GM21576 (cell line): ENCODE data around the gene DHX30.
A peak's percentile ranks its signal among the peaks of the same experiment; 100 is the strongest.
"Not testable (repeated sequence)": the region's sequence is repeated elsewhere in the genome, so short reads cannot be mapped to it uniquely, and the experiment has no call there.

Experiments used
- ATAC-seq: cut with Tn5 transposase; IDR thresholded peaks from one replicate; pipeline ENCODE4 v1.9.1; 2021; ENCODE audit warnings: mild to moderate bottlenecking, moderate library complexity; ENCODE audit not compliant: unreplicated experiment

DHX30 gene

DNA sequence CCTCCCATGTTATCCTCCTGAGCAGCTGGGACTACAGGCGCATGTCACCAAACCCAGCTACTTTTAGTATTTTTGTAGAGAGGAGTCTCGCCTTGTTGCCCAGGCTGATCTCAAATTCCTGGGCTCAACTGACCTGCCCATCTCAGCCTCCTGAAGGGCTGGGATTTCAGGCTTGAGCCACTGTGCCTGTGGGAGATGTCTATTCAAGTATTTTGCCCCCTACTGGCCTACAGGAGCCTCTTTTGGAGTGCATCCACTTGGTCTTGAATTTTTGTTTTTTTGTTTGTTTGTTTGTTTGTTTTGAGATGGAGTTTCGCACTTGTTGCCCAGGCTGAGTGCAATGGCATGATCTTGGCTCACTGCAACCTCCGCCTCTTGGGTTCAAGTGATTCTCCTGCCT is 3.2 kb upstream of the DHX30 start:
- no peak for ATAC-seq

DNA sequence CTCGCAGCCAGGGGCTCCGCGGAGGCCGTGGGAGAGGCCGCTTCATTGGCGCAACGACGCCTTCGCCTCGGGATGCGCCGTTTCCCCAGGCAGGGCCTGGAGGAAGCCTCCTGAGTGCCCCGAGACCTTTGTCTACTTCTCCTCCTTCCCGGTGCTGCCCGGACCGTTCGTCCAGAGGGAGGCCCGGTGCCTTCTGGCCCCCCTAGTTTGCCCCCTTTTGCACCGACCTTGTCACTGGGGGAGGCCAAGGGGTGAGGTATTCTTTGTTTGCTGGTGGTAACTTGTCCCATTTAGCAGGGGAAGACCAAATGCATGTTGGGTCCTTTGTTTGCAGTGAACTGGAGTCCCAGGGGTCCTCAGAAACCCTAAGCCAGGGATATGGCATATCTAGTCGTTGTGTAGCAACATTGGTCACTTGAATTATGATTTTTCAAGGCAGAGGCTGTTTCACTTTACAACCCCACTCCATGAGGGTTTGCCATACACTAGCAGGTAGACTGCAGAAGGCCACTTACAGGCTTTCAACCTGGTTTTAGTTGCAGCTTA is 615 bp downstream of the DHX30 start:
- ATAC-seq: no peak

GRCh38 chr3:47804577-47804976 is 1.6 kb downstream of the DHX30 start:
- ATAC-seq: no peak

DNA sequence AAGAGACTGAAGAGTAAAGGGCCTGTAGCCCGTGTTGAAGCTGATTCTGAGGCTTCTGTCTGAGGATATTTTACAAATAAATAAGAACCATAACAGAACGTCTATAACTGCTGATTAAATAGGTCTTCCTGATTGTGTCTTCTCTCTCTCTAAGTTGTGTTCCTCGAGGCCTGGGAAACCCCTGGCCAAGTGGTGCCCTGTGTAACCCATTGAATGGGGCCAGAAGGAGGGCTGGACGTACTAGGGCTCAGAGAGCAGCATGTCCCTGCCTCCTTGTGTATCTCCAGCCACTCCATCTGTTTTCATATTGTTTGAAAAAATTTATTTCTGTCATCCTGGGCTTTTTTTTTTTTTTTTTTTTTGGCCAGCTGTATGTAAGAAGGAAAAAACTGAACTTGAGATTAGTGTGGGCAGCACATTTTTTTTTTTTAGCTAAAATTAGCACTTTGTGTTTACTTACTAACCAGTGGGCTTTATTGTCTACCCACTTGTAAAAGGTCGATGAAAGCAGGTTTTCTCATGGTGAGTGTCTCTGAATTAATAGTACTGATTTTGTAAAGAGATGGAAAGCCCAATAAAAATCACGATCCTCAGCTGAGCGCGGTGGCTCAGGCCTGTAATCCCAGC is 10.7 kb downstream of the DHX30 start:
- ATAC-seq: no peak

GRCh38 chr3:47817609-47818008 is 14.7 kb downstream of the DHX30 start:
- ATAC-seq: no peak

DNA sequence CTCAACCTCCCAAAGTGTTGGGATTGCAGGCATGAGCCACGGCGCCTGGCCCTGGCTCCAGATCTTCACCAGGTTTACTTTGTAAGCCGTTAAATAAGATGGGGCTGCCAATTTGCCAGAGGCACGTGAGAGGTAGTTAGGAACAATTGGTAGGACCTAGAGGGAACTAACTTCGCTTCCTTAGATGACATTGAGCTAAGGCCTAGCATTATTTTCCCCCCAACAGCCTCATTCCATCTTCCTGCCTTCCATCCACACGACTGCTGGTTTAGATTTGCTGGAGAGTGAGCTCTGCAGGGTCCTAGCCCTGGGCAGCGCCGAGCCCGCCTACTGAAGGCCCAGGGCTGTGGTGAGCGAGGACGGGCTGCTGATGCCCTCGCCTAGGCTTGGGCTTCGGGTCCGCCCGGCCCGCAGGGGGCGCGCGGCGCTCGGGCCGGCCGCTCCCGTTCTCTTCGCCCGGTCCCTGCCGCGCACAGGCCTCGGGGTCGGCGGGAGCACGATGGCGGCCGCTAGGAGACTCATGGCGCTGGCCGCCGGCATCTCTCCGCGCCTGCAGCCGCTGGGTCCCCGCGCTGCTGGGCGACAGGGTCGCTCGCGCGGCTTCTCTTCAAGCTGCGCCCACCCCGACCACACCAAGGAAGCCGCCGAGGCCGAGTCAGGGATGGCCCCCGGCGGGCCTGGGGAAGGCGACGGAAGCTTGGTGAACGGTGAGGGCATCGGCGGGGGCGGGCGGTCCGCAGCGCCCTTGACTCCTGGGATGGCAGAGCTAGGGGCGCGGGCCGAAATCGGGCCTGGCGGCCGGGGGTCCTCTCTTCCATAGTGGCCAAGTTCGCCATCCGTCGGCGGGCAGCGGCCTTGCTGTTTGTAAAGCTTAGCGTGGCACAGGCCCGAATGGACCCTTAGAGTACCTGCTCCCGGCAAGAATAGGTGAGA is 21.9 kb downstream of the DHX30 start:
- ATAC-seq: peak; percentile 85

DNA sequence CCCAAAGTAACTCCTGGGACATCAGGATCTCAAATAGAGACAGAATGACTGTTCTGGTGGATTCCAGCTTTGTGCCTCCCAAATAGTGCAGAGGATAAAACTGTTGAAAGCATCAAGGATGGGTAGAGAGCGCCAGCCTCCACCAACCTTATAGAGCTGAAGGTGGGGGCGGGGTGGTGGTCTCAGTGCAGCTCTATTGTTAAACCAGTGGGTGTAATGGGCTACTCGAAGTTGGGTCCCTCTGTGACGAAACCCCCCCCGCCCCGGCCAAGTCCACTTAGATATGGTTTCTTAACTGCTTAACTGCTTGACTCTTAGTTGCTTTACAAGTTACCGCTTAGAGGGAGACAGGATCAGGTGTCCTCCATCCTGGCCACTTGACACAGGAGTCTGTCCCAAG is 22.7 kb downstream of the DHX30 start:
- ATAC-seq: no peak

GRCh38 chr3:47829482-47829881 is 26.5 kb downstream of the DHX30 start:
- ATAC-seq: not testable (repeated sequence)

GRCh38 chr3:47836986-47837385 is 34.0 kb downstream of the DHX30 start:
- ATAC-seq: no peak

DNA sequence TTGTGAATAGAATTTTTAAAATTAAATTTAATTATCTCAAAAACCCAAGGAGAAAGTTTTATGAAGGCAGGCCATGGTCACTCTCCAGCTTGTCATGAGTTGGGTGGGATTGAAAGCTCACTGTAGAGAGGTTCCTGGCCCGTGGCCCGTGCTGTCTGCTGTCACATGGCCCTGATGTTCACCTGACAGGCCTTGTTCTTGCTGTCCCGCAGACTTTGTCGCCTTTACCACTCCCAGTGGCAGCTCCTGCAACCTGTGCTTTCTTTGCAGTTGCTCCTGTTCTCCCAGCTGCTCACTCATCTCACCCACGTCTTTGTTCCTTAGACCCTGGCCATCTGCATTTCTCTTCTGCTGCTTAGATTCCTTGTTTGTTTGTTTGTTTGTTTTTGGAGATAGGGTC is 35.6 kb downstream of the DHX30 start:
- ATAC-seq: no peak

DNA sequence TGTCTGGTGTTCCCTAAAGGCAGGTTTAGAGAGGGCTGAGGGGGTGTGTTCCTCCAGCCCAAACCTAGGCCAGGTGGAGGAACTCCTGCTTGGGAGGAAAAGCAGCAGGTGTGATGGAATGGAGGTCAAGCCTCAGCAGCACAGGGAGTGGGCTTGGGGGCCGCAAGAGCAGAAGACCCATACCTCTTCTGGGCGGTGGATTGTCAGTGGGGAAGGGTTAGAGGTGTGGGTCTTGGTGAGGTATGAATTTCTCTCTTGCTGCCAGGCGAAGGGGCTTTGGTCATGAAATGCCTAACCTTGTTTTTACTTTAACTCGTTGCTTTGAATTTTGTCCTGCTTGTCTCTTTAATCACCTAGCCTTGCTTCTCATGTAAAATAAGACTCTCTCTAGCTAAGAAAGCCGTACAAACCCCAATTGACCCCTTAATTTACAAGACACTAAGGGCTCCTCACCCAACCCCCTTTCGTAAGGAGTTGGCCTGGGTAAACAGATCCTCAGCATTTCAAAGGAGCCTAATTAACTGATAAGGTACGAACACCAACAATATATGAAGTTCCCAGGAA is 38.9 kb downstream of the DHX30 start:
- ATAC-seq: no peak

DNA sequence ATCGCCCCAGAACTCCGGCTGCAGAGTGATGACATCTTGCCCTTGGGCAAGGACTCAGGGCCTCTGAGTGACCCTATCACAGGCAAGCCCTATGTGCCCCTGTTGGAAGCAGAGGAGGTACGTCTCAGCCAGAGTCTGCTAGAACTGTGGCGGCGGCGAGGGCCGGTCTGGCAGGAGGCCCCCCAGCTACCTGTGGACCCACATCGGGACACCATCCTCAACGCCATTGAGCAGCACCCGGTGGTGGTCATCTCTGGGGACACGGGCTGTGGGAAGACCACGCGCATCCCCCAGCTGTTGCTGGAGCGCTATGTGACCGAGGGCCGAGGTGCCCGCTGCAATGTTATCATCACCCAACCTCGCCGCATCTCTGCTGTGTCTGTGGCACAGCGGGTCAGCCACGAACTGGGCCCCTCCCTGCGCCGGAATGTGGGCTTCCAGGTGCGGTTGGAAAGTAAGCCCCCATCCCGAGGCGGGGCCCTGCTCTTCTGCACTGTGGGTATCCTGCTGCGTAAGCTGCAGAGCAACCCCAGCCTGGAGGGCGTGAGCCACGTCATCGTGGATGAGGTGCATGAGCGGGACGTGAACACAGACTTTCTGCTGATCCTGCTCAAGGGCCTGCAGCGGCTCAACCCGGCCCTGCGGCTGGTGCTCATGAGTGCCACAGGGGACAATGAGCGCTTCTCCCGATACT is 43.4 kb downstream of the DHX30 start:
- no peak for ATAC-seq

GRCh38 chr3:47846880-47847248 is 43.9 kb downstream of the DHX30 start:
- ATAC-seq: no peak

DNA sequence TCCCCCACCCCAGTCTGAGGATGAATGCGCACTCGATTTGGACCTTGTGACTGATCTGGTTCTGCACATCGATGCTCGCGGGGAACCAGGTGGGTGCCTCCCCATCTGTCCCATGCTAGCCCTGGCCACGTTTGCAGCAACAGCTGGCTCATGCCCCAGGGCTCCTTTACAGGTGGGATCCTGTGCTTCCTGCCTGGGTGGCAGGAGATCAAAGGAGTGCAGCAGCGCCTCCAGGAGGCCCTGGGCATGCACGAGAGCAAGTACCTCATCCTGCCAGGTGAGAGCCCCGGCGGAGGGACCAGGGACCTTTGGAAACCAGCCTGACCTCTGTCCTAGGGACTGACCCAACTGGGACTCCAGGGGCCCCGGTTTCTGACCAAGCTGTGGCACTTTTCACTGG is 44.3 kb downstream of the DHX30 start:
- ATAC-seq: no peak

- no peak for ATAC-seq
Measured at GRCh38 chr3:47847801-47848518, 45.0 kb downstream of the DHX30 start.

DNA sequence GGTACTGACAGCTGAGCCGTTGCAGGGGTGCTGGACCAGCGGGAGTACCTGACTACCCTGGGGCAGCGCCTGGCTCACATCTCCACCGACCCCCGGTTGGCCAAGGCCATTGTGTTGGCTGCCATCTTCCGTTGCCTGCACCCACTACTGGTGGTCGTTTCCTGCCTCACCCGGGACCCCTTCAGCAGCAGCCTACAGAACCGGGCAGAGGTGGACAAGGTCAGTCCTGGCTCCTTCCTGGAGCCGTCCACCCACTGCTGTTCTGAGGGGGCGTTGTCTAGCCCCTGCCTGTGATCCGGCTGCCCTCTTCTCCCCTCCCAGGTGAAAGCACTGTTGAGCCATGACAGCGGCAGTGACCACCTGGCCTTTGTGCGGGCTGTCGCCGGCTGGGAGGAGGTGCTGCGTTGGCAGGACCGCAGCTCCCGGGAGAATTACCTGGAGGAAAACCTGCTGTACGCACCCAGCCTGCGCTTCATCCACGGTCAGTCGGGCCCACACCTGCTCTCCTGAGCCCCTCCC is 45.7 kb downstream of the DHX30 start:
- ATAC-seq: no peak

GRCh38 chr3:47849186-47849698 is 46.3 kb downstream of the DHX30 start:
- no peak for ATAC-seq

- ATAC-seq: no peak
Measured at GRCh38 chr3:47849699-47850563, 47.0 kb downstream of the DHX30 start.
